GM18907 (cell line): ENCODE data around the gene ZNF79.

Source experiments
- ATAC-seq: cut with Tn5 transposase; IDR thresholded peaks from one replicate; pipeline ENCODE4 v1.9.1; 2021; ENCODE audit warnings: mild to moderate bottlenecking, moderate library complexity; ENCODE audit not compliant: unreplicated experiment

The ZNF79 gene

GRCh38 chr9:127492616-127493015, 68.4 kb downstream of the ZNF79 start:
- no peak for ATAC-seq

GRCh38 chr9:127493592-127494303, 69.6 kb downstream of the ZNF79 start:
- ATAC-seq, result no peak

DNA sequence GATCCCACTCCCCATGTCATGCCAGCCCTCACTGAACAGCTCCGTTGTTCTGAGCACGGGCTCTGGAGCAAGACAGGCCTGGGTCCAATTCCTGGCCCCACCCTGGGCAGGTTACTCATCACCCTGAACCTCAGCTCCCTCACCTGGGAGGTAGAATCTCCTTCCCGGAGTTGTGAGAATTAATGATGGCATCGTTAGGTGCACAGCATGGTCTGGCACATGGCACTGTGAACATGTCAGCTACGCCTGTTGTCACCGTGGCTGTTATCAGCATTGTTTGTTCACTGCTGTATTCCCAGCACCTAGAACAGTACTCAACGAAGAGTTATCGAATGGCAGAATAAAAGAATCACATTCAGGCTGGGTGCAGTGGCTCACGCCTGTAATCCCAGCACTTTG, 70.1 kb downstream of the ZNF79 start:
- ATAC-seq, result no peak
